Adrenal gland (tissue), 5 donors: ENCODE results near the gene RGS7.

ENCODE experiments used
- POLR2A ChIP-seq, 2 donors: fragments of 450-650 bp; IDR thresholded peaks; one replicate each; pipeline ENCODE4 v1.6.1; 2017; ENCODE audit warnings: antibody characterized with exemption in 2 of 2, mild to moderate bottlenecking in 2 of 2, moderate library complexity in 1 of 2
- TF ChIP-seq, protein P1 (sequence below), 6 experiments: fragments of 450-650 bp in 4 of 6; fragments of 200-600 bp in 2 of 6; sonication (generic) in 1 of 6; IDR thresholded peaks; 1 replicate in 5 of 6; 2 replicates in 1 of 6; pipeline versions ENCODE4 v1.5.1 to v1.8.0; 2016 to 2021; ENCODE audit warnings: antibody characterized with exemption in 6 of 6, mild to moderate bottlenecking in 2 of 6, moderate library complexity in 1 of 6
- donor health status: DM: no; HTN: no; CAD: no.

- no peak for TF ChIP-seq POLR2A (IDR thresholded peaks at IDR 0.05)
- TF ChIP-seq, protein P1, sequence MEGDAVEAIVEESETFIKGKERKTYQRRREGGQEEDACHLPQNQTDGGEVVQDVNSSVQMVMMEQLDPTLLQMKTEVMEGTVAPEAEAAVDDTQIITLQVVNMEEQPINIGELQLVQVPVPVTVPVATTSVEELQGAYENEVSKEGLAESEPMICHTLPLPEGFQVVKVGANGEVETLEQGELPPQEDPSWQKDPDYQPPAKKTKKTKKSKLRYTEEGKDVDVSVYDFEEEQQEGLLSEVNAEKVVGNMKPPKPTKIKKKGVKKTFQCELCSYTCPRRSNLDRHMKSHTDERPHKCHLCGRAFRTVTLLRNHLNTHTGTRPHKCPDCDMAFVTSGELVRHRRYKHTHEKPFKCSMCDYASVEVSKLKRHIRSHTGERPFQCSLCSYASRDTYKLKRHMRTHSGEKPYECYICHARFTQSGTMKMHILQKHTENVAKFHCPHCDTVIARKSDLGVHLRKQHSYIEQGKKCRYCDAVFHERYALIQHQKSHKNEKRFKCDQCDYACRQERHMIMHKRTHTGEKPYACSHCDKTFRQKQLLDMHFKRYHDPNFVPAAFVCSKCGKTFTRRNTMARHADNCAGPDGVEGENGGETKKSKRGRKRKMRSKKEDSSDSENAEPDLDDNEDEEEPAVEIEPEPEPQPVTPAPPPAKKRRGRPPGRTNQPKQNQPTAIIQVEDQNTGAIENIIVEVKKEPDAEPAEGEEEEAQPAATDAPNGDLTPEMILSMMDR (IDR thresholded peaks at IDR 0.05) = no peak
These were observed 426.0 kb downstream of the RGS7 start for GRCh38 chr1:240931031-240931430.
